Vagina (tissue), 2 donors: Measurements from ENCODE around the gene FAM81B.
"Not testable (repeated sequence)": the region's sequence is repeated elsewhere in the genome, so short reads cannot be mapped to it uniquely, and the experiment has no call there.

Experiments used
- POLR2A ChIP-seq, 2 donors: fragments of 450-650 bp; IDR thresholded peaks; one replicate each; pipeline ENCODE4 v1.6.1; 2017; ENCODE audit warnings: antibody characterized with exemption in 2 of 2, mild to moderate bottlenecking in 2 of 2, moderate library complexity in 2 of 2
- POLR2AphosphoS5 ChIP-seq, 2 donors: sonication (generic); formaldehyde crosslinking; IDR thresholded peaks; one replicate each; pipeline ENCODE4 v1.9.0; 2017; ENCODE audit warnings: antibody characterized with exemption in 2 of 2, mild to moderate bottlenecking in 2 of 2, low read depth in 1 of 2; ENCODE audit not compliant: insufficient read depth in 1 of 2
- TF ChIP-seq, protein P1 (sequence below), 3 experiments: fragments of 450-650 bp in 2 of 3; fragments of 200-600 bp in 1 of 3; sonication (generic) in 1 of 3; IDR thresholded peaks; one replicate each; pipeline ENCODE4 v1.5.1; 2017 to 2019; ENCODE audit warnings: antibody characterized with exemption in 3 of 3, mild to moderate bottlenecking in 2 of 3, moderate library complexity in 2 of 3

DNA sequence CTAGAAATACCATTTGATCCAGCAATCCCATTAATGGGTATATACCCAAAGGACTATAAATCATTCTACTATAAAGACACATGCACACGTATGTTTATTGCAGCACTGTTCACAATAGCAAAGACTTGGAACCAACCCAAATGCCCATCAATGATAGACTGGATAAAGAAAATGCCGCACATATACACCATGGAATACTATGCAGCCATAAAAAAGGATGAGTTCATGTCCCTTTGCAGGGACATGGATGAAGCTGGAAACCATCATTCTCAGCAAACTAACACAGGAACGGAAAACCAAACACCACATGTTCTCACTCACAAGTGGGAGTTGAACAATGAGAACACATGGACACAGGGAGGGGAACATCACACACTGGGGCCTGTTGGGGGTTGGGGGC lies 799 bp downstream of the FAM81B start:
- TF ChIP-seq, protein P1, sequence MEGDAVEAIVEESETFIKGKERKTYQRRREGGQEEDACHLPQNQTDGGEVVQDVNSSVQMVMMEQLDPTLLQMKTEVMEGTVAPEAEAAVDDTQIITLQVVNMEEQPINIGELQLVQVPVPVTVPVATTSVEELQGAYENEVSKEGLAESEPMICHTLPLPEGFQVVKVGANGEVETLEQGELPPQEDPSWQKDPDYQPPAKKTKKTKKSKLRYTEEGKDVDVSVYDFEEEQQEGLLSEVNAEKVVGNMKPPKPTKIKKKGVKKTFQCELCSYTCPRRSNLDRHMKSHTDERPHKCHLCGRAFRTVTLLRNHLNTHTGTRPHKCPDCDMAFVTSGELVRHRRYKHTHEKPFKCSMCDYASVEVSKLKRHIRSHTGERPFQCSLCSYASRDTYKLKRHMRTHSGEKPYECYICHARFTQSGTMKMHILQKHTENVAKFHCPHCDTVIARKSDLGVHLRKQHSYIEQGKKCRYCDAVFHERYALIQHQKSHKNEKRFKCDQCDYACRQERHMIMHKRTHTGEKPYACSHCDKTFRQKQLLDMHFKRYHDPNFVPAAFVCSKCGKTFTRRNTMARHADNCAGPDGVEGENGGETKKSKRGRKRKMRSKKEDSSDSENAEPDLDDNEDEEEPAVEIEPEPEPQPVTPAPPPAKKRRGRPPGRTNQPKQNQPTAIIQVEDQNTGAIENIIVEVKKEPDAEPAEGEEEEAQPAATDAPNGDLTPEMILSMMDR (IDR thresholded peaks at IDR 0.05), result not testable (repeated sequence)
- TF ChIP-seq POLR2AphosphoS5 (IDR thresholded peaks at IDR 0.05; ENCODE audit: insufficient read depth in 1 of 2, low read depth in 1 of 2); POLR2A (IDR thresholded peaks at IDR 0.05): not testable (repeated sequence)
